Esophagus squamous epithelium (tissue), 4 donors: ENCODE results near the gene CTBP1.

ENCODE experiments used
- CTCF ChIP-seq, 6 experiments: fragments of 450-650 bp in 4 of 6; fragments of 200-600 bp in 2 of 6; sonication (generic) in 2 of 6; IDR thresholded peaks; one replicate each; pipeline ENCODE4 v1.5.1; 2016 to 2019; ENCODE audit warnings: antibody characterized with exemption in 6 of 6, mild to moderate bottlenecking in 4 of 6, moderate library complexity in 4 of 6
- POLR2A ChIP-seq, 4 donors: fragments of 450-650 bp; IDR thresholded peaks; one replicate each; pipeline ENCODE4 v1.6.1; 2017; ENCODE audit warnings: antibody characterized with exemption in 4 of 4, mild to moderate bottlenecking in 4 of 4, moderate library complexity in 3 of 4

GRCh38 chr4:1238676-1239000 is 10.3 kb downstream of the CTBP1 start:
- no peak for TF ChIP-seq POLR2A (IDR thresholded peaks at IDR 0.05)
- TF ChIP-seq CTCF (IDR thresholded peaks at IDR 0.05): no peak
